Adipocyte (in vitro differentiated cells): ENCODE results near the gene PLXNA1.

Experiments used
- DNase-seq: peaks from one replicate; pipeline ENCODE4 v3.0.0-alpha.2; 2015; ENCODE audit warnings: low read depth
- H3K27me3 ChIP-seq: replicated peaks from 2 replicates; pipeline ENCODE4 v1.7.0; 2013; ENCODE audit warnings: mild to moderate bottlenecking, low read length, moderate library complexity; ENCODE audit not compliant: control insufficient read depth, insufficient read depth
- H3K36me3 ChIP-seq: 2 replicates; pipeline ENCODE4 v1.7.0; 2013; ENCODE audit warnings: low read length, mild to moderate bottlenecking, moderate library complexity; ENCODE audit not compliant: control insufficient read depth, insufficient read depth, severe bottlenecking
- H3K4me1 ChIP-seq: 2 replicates; pipeline ENCODE4 v1.7.0; 2013; ENCODE audit warnings: mild to moderate bottlenecking, low read length, moderate library complexity; ENCODE audit not compliant: control insufficient read depth, insufficient read depth
- H3K4me3 ChIP-seq: 2 replicates; pipeline ENCODE4 v1.7.0; 2013; ENCODE audit warnings: mild to moderate bottlenecking, low read length, moderate library complexity
- H3K9ac ChIP-seq: 2 replicates; pipeline ENCODE4 v1.7.0; 2013; ENCODE audit warnings: mild to moderate bottlenecking, low read length, moderate library complexity
- H3K9me3 ChIP-seq: 2 replicates; pipeline ENCODE4 v1.7.0; 2013; ENCODE audit warnings: mild to moderate bottlenecking, low read length, moderate library complexity; ENCODE audit not compliant: control insufficient read depth

Gene PLXNA1

DNA sequence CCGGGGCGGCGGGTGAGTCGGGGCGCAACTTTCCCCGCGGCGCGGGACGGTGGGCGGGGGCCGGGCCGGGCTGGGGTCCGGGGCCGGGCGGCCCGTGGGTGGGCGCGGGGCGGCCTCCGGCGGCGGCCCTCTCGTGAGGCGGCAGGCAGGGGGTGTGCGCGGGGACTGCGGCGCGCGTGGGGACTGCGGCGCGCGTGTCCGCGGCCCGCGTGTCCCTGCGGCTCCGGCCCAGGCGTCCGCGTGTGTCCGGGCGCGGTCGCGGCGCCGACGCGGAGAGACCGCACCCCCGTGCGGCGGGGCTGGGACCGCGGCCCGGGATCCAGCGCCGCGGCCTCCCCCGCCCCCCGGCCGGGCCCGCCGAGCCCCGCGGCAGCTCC is 349 bp downstream of the PLXNA1 start:
- peak; percentile 62 for DNase-seq
- no peaks in the 10 kb centered on the region for H3K27me3 ChIP-seq
- H3K4me3 ChIP-seq: peak overlapping the region; percentile 83
- no peaks in the 10 kb centered on the region for H3K36me3 ChIP-seq
- H3K4me1 ChIP-seq: peaks cover 20% of the 10 kb centered on the region
- H3K9me3 ChIP-seq: no peaks in the 10 kb centered on the region
- H3K9ac ChIP-seq: peak overlapping the region; percentile 91

DNA sequence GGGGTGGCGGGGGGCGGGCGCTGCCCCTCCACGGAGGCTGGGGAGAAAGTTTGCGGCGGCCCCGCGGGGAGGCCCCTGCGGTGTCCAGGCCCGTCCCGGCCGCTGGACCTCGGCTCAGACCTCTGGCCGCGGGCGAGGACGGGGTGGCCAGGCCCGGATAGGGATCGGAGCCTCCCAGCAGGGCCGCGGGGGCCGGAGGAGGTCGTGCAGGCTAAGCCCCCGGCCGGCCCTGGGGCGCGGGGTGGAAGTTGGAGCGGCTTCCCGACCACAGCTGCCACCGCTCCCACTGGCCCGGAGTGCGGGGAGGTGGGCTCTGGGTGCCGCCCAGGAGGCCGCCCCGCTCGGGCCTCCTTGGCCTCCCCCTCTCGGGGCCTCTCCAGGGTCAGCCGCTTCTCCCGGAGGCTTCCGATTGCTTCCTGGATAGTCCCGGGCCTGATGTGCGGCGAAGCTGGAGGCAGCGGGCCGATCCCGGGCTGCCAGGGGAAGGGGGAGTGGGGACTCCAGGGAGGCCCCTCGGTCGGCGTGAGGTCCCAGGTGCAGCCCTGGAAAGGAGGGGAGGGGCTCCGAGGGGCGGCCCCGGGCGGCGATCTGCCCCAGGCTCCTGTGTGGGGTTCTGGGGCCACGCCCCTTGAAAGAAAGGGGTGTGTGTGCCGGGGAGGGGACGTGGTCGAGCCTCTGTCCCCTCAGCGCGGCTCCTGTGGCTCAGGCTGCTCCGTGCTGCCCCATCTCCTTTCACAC is 907 bp downstream of the PLXNA1 start:
- H3K36me3 ChIP-seq: peaks cover 3% of the 10 kb centered on the region
- H3K4me1 ChIP-seq: peaks cover 20% of the 10 kb centered on the region
- peak; percentile 81 for DNase-seq
- no peaks in the 10 kb centered on the region for H3K27me3 ChIP-seq
- peak overlapping the region; percentile 91 for H3K9ac ChIP-seq
- no peaks in the 10 kb centered on the region for H3K9me3 ChIP-seq
- peak overlapping the region; percentile 83 for H3K4me3 ChIP-seq

DNA sequence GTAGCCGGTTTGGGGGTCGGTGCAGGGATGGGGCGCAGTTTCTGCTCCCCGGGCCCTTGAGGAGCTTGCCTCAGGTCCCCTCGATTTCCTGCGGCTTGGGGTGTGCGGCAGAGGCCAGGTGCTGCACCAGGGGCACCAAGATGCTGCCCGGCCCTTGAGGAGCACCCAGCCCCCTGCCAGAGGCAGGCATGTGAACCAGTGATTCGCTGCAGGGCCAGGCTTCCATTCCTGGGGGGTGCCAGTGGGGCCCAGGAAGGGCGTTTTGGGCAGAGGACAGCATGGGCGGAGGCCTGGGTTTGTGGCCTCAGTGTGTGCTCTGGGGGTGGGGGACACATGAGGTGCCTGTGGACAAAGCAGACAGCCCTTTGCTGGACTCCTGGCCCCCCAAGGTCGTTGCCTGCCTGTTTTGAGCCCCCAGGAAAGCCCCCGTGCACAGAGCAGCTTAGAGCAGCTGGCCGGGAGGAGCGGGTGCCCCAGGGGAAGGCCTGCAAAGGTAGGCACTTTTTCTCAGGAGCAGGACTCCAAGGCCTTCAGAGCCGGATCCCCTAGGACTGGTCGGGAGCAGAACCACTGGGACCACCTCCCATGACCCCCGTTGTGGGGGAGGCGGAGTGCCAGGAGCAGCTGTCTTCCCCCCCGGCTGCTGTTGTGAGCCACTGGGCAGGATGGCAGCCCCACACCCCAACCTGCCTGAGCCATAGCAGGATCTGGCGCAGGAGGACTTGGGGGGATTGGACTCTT is 1.6 kb downstream of the PLXNA1 start:
- Histone ChIP-seq H3K9ac (peak overlapping the region; percentile 91), H3K9me3 (no peaks in the 10 kb centered on the region), H3K36me3 (peaks cover 11% of the 10 kb centered on the region), H3K27me3 (no peaks in the 10 kb centered on the region), H3K4me3 (peak overlapping the region; percentile 83), H3K4me1 (peaks cover 20% of the 10 kb centered on the region)
- peak; percentile 25 for DNase-seq

DNA sequence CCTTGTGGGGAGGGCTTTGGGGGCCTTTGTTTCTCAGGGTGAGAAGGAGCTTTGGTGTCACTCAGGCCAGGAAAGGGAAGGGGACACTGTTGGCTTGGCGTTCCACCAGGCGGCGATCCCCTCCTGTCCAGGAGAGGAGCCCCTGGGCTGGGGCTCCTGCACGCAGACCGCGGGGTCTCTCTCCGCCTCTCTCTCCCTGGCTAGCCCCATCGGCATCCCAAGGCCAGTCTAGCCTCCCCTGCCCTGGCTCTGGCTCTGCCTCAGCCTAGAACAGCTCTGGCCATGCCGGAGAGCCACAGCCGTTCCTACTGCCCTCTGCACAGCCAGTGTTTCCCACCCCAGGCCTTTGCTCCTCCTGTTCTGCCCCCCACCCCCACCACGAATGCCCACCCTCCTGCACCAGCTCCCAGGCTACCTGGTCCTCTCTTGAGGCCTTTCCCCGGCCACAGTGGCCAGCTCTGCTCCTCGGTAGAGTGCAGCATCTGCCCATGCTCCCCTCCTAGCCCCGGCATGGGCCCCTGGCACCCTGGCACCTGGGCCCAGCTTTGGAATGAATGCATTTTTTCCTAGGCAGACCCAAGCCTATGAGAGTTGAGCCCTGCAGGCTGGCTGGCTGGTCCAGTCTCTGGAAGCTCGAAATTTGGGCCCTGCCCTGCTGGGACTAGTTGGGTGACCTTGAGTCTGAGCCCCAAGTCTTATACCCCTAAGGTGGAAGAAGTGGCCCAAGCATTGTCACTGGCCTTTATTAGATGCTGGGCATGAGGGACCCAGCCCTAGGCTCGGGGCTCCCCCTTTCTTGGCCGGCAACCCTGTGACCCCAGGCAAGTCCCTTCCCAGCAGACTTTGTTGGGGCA is 2.4 kb downstream of the PLXNA1 start:
- Histone ChIP-seq H3K4me3 (peak overlapping the region; percentile 83), H3K27me3 (no peaks in the 10 kb centered on the region), H3K4me1 (peaks cover 20% of the 10 kb centered on the region), H3K9me3 (no peaks in the 10 kb centered on the region), H3K9ac (peak overlapping the region; percentile 91), H3K36me3 (peaks cover 19% of the 10 kb centered on the region)
- DNase-seq: no peak

DNA sequence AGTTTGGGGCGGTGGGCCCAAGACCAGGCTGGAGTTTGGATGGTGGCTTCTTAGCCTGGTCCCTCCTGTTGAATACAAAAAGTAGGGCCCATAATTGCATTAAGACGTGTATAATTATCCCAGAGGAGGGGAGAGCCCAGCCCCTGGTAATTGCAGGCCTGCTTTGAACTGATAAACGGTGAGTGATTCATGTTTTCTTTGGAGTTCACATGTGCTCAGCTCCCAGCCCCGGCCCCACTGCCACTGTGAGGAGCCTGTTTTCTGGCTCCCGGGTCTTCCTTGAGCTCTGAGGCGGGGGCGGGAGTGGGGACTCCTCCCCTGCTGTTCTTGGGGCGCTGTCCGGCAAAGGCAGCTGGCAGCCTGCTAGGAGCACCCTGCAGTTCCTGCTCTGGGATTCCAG is 3.1 kb downstream of the PLXNA1 start:
- Histone ChIP-seq H3K9me3 (no peaks in the 10 kb centered on the region), H3K9ac (no peak overlapping the region), H3K4me3 (no peak overlapping the region), H3K27me3 (no peaks in the 10 kb centered on the region), H3K36me3 (peaks cover 25% of the 10 kb centered on the region), H3K4me1 (peaks cover 20% of the 10 kb centered on the region)
- DNase-seq: peak; percentile 61

DNA sequence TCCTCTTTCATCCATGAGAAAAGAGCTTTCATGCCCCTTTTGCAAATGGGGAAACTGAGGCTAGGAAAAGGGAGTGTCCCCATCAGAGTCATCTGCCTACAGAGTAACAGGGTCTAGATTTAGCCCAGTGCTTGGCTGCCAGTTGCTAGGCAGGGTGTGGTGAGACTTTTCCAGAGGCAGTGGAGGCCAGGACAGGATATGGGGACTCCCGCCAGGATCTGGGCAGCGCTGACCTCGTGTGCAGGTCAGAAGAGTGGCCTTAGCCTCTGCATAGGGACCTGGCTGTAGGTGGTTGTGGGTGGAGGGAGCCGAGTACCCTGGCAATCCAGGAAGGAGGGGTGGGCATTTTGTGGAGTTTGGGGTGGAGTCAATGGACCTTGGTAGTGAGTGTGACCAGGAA is 4.2 kb downstream of the PLXNA1 start:
- no peak overlapping the region for H3K4me3 ChIP-seq

DNA sequence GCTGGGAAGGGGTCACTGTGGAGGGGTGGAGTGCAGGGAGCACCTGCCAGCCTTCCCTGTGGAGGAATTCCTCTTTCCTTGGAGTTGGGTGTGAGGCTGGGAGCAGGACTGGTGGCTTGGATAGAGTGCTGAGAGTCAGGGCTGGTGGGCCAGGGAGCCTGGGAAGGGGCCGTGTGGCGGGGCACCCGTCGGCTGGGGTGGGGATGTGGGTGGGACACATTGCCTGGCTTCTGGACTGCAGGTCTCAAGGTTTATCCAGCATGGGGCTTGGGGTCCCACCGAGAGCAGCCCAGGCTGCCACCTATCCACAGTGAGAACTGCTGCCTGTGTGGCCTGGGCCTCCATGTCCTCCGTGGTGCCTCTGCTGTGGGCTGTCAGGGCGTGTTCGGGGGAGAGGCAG is 4.7 kb downstream of the PLXNA1 start:
- Histone ChIP-seq H3K4me1 (peaks cover 21% of the 10 kb centered on the region), H3K9me3 (no peaks in the 10 kb centered on the region), H3K9ac (no peak overlapping the region), H3K36me3 (peaks cover 28% of the 10 kb centered on the region), H3K4me3 (no peak overlapping the region), H3K27me3 (no peaks in the 10 kb centered on the region)
- DNase-seq: no peak

More for the DNA sequence above, 4.2 kb downstream of the PLXNA1 start:
- Histone ChIP-seq H3K4me1 (peaks cover 23% of the 10 kb centered on the region), H3K9me3 (no peaks in the 10 kb centered on the region), H3K27me3 (no peaks in the 10 kb centered on the region), H3K36me3 (peaks cover 28% of the 10 kb centered on the region), H3K9ac (no peak overlapping the region)
- no peak for DNase-seq

DNA sequence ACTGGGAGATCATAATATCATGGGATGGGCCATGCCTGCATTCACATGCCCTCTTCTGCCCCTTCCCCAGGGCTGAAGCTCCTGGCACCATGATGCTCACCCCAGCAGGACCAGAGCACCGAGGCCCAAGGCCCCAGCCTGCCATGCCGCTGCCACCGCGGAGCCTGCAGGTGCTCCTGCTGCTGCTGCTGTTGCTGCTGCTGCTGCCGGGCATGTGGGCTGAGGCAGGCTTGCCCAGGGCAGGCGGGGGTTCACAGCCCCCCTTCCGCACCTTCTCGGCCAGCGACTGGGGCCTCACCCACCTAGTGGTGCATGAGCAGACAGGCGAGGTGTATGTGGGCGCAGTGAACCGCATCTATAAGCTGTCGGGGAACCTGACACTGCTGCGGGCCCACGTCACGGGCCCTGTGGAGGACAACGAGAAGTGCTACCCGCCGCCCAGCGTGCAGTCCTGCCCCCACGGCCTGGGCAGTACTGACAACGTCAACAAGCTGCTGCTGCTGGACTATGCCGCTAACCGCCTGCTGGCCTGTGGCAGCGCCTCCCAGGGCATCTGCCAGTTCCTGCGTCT is 5.6 kb downstream of the PLXNA1 start:
- Histone ChIP-seq H3K9me3 (no peaks in the 10 kb centered on the region), H3K27me3 (no peaks in the 10 kb centered on the region), H3K4me3 (no peak overlapping the region), H3K36me3 (peaks cover 28% of the 10 kb centered on the region), H3K4me1 (peaks cover 21% of the 10 kb centered on the region), H3K9ac (no peak overlapping the region)
- no peak for DNase-seq

DNA sequence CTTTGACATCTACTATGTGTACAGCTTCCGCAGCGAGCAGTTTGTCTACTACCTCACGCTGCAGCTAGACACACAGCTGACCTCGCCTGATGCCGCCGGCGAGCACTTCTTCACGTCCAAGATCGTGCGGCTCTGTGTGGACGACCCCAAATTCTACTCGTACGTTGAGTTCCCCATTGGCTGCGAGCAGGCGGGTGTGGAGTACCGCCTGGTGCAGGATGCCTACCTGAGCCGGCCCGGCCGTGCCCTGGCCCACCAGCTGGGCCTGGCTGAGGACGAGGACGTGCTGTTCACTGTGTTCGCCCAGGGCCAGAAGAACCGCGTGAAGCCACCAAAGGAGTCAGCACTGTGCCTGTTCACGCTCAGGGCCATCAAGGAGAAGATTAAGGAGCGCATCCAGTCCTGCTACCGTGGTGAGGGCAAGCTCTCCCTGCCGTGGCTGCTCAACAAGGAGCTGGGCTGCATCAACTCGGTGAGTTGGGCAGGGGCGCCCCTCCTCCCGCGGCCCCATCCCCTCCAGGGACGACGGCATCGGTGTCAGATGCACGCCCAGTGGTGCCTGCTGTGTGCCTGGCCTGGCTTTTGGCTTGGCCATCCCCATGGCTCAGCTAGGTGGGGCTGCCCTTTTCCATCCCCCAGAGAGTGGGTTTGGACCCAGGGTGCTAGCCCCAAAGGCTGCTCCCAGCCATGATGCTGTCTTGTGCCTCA is 6.6 kb downstream of the PLXNA1 start:
- Histone ChIP-seq H3K9me3 (no peaks in the 10 kb centered on the region), H3K4me1 (peaks cover 27% of the 10 kb centered on the region), H3K27me3 (no peaks in the 10 kb centered on the region), H3K4me3 (no peak overlapping the region), H3K9ac (no peak overlapping the region), H3K36me3 (peaks cover 33% of the 10 kb centered on the region)
- no peak for DNase-seq

DNA sequence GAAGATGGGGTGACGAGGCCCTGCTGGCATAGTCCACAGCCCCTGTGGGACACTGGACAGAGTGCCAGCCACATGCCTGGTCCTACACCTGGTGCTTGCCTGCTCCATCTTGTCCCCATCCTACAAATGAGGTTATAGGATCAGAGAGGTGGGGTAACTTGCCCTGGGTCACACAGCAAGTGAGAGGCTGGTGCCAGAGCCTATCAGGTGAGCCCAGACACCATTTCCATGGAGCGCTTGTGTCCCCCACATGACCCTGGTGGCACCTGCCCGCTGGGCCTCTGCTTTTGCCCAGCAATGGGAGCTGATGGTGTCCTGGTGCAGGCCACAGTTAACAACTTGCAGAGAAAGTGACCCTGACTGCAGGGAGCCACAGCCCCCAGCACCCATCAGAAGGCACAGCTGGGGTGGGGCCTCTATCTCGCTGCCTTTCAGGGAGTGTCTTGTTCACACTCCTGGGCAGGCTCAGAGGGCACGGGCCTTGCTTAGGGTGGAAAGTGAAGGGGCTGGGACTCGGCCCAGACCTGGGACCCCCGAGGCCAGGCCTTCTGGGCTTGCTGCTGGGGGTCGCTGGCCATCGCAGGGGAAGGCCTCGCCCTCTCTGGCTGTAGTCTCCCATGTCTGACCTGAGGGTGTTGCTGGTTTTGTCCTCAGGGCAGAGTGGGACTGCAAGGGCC is 7.2 kb downstream of the PLXNA1 start:
- no peaks in the 10 kb centered on the region for H3K9me3 ChIP-seq
- peaks cover 33% of the 10 kb centered on the region for H3K36me3 ChIP-seq
- H3K4me3 ChIP-seq: no peak overlapping the region
- peaks cover 27% of the 10 kb centered on the region for H3K4me1 ChIP-seq
- H3K9ac ChIP-seq: no peak overlapping the region
- H3K27me3 ChIP-seq: no peaks in the 10 kb centered on the region
- DNase-seq: no peak
